ENCODE results near the gene IL16. TPM values are rescaled to one million over a fixed set of nuclear protein-coding genes. Genes with fewer than 3 reads are reported as not detected.

Gene IL16
- total and polyA plus RNA-seq, 2 experiments from 2014 or later: 0.32 to 0.53 TPM

GRCh38 chr15:81337713-81338157 is 141.1 kb downstream of the IL16 start:
- H3K27me3 ChIP-seq (replicated peaks; ENCODE audit: insufficient read depth): no peaks in the 10 kb centered on the region
- H3K27ac ChIP-seq: peak overlapping the region; percentile 43
- H2AFZ ChIP-seq: no peak overlapping the region; the same call in 1 of the 2 replicates
- peaks cover 27% of the 10 kb centered on the region for H3F3A ChIP-seq (ENCODE audit: insufficient read depth)
- no peak overlapping the region for H3K4me3 ChIP-seq
- H3K9ac ChIP-seq: no peak overlapping the region
- H4K20me1 ChIP-seq (ENCODE audit: insufficient read depth): no peaks in the 10 kb centered on the region
- peaks cover 21% of the 10 kb centered on the region for H3K4me1 ChIP-seq (ENCODE audit: insufficient read depth)
- TF ChIP-seq EZH2phosphoT487 (IDR thresholded peaks at IDR 0.05; ENCODE audit: insufficient read depth, low read depth): no peak
- TF ChIP-seq EZH2 (IDR thresholded peaks at IDR 0.05; ENCODE audit: insufficient read depth, poor library complexity, severe bottlenecking): no peak
- peak overlapping the region; percentile 55 for H3K4me2 ChIP-seq (ENCODE audit: unreplicated experiment)
- no peaks in the 10 kb centered on the region for H3K9me2 ChIP-seq (ENCODE audit: insufficient read depth)
- H3K36me3 ChIP-seq (ENCODE audit: low read depth): no peaks in the 10 kb centered on the region
- H3K79me2 ChIP-seq (ENCODE audit: insufficient read depth): no peaks in the 10 kb centered on the region
- peak; percentile 35 for DNase-seq
- in situ Hi-C loops (cut with MboI): no loop called here
- H3K9me3 ChIP-seq (ENCODE audit: low read depth): no peaks in the 10 kb centered on the region
- 40 to 41% methylated on average over 9 of the region's 9 CpGs for WGBS, 2 experiments (ENCODE audit: low coverage in 1 of 2, low lambda C conversion rate in 2 of 2, missing lambda C conversion rate in 2 of 2)

GRCh38 chr15:81338170-81339007 is 141.7 kb downstream of the IL16 start:
- no peak overlapping the region; the same call in 1 of the 2 replicates for H2AFZ ChIP-seq
- DNase-seq: peak; percentile 86
- no peak overlapping the region for H3K9ac ChIP-seq
- H3K36me3 ChIP-seq (ENCODE audit: low read depth): no peaks in the 10 kb centered on the region
- TF ChIP-seq EZH2phosphoT487 (IDR thresholded peaks at IDR 0.05; ENCODE audit: insufficient read depth, low read depth): peak; percentile 91
- no peak for TF ChIP-seq EZH2 (IDR thresholded peaks at IDR 0.05; ENCODE audit: insufficient read depth, poor library complexity, severe bottlenecking)
- H3K9me3 ChIP-seq (ENCODE audit: low read depth): no peaks in the 10 kb centered on the region
- peaks cover 27% of the 10 kb centered on the region for H3F3A ChIP-seq (ENCODE audit: insufficient read depth)
- H3K4me1 ChIP-seq (ENCODE audit: insufficient read depth): peaks cover 21% of the 10 kb centered on the region
- H3K4me2 ChIP-seq (ENCODE audit: unreplicated experiment): peak overlapping the region; percentile 55
- no peaks in the 10 kb centered on the region for H4K20me1 ChIP-seq (ENCODE audit: insufficient read depth)
- in situ Hi-C loops (cut with MboI): no loop called here
- no peaks in the 10 kb centered on the region for H3K9me2 ChIP-seq (ENCODE audit: insufficient read depth)
- peak overlapping the region; percentile 43 for H3K27ac ChIP-seq
- H3K4me3 ChIP-seq: peak overlapping the region; percentile 3; the same call in 1 of the 2 replicates
- H3K27me3 ChIP-seq (replicated peaks; ENCODE audit: insufficient read depth): no peaks in the 10 kb centered on the region
- WGBS, 2 experiments (ENCODE audit: low coverage in 1 of 2, low lambda C conversion rate in 2 of 2, missing lambda C conversion rate in 2 of 2): 1 to 2% methylated on average over 8 of the region's 8 CpGs
- no peaks in the 10 kb centered on the region for H3K79me2 ChIP-seq (ENCODE audit: insufficient read depth)

- Histone ChIP-seq H3K4me2 (ENCODE audit: unreplicated experiment) (peak overlapping the region; percentile 55), H3F3A (ENCODE audit: insufficient read depth) (peaks cover 27% of the 10 kb centered on the region), H3K9me3 (ENCODE audit: low read depth) (no peaks in the 10 kb centered on the region), H3K4me3 (no peak overlapping the region), H3K27me3 (replicated peaks; ENCODE audit: insufficient read depth) (no peaks in the 10 kb centered on the region), H3K27ac (no peak overlapping the region), H4K20me1 (ENCODE audit: insufficient read depth) (no peaks in the 10 kb centered on the region), H3K9me2 (ENCODE audit: insufficient read depth) (no peaks in the 10 kb centered on the region), H3K4me1 (ENCODE audit: insufficient read depth) (peaks cover 21% of the 10 kb centered on the region), H3K9ac (no peak overlapping the region), H3K79me2 (ENCODE audit: insufficient read depth) (no peaks in the 10 kb centered on the region), H3K36me3 (ENCODE audit: low read depth) (no peaks in the 10 kb centered on the region), H2AFZ (no peak overlapping the region)
- TF ChIP-seq EZH2 (IDR thresholded peaks at IDR 0.05; ENCODE audit: insufficient read depth, poor library complexity, severe bottlenecking) (no peak), EZH2phosphoT487 (IDR thresholded peaks at IDR 0.05; ENCODE audit: insufficient read depth, low read depth) (no peak)
- in situ Hi-C loops (cut with MboI): no loop called here
- DNase-seq: no peak
- 69 to 72% methylated on average over 5 of the region's 5 CpGs for WGBS, 2 experiments (ENCODE audit: low coverage in 1 of 2, low lambda C conversion rate in 2 of 2, missing lambda C conversion rate in 2 of 2)
Observed at GRCh38 chr15:81339321-81339720, 142.6 kb downstream of the IL16 start.

- DNase-seq: no peak
- Histone ChIP-seq H3K27ac (no peak overlapping the region), H4K20me1 (ENCODE audit: insufficient read depth) (no peaks in the 10 kb centered on the region), H3K9ac (no peak overlapping the region), H3K4me2 (ENCODE audit: unreplicated experiment) (no peak overlapping the region), H3K4me3 (no peak overlapping the region), H3K9me3 (ENCODE audit: low read depth) (no peaks in the 10 kb centered on the region), H3K9me2 (ENCODE audit: insufficient read depth) (no peaks in the 10 kb centered on the region), H3K4me1 (ENCODE audit: insufficient read depth) (peaks cover 21% of the 10 kb centered on the region), H3F3A (ENCODE audit: insufficient read depth) (peaks cover 27% of the 10 kb centered on the region), H3K36me3 (ENCODE audit: low read depth) (no peaks in the 10 kb centered on the region), H3K27me3 (replicated peaks; ENCODE audit: insufficient read depth) (no peaks in the 10 kb centered on the region), H2AFZ (no peak overlapping the region), H3K79me2 (ENCODE audit: insufficient read depth) (no peaks in the 10 kb centered on the region)
- TF ChIP-seq EZH2 (IDR thresholded peaks at IDR 0.05; ENCODE audit: insufficient read depth, poor library complexity, severe bottlenecking) (no peak), EZH2phosphoT487 (IDR thresholded peaks at IDR 0.05; ENCODE audit: insufficient read depth, low read depth) (no peak)
- 74 to 75% methylated on average over 4 of the region's 4 CpGs for WGBS, 2 experiments (ENCODE audit: low coverage in 1 of 2, low lambda C conversion rate in 2 of 2, missing lambda C conversion rate in 2 of 2)
- in situ Hi-C loops (cut with MboI): no loop called here
Observed at GRCh38 chr15:81339851-81340250, 143.2 kb downstream of the IL16 start.
